Dedifferentiated amniotic fluid mesenchymal stem cell (primary cell): ENCODE data around the gene ZC3H18.

Experiments
- DNase-seq: peaks from one replicate; pipeline ENCODE4 v3.0.0-alpha.2; 2016; ENCODE audit errors: extremely low spot score

ZC3H18 gene

DNA sequence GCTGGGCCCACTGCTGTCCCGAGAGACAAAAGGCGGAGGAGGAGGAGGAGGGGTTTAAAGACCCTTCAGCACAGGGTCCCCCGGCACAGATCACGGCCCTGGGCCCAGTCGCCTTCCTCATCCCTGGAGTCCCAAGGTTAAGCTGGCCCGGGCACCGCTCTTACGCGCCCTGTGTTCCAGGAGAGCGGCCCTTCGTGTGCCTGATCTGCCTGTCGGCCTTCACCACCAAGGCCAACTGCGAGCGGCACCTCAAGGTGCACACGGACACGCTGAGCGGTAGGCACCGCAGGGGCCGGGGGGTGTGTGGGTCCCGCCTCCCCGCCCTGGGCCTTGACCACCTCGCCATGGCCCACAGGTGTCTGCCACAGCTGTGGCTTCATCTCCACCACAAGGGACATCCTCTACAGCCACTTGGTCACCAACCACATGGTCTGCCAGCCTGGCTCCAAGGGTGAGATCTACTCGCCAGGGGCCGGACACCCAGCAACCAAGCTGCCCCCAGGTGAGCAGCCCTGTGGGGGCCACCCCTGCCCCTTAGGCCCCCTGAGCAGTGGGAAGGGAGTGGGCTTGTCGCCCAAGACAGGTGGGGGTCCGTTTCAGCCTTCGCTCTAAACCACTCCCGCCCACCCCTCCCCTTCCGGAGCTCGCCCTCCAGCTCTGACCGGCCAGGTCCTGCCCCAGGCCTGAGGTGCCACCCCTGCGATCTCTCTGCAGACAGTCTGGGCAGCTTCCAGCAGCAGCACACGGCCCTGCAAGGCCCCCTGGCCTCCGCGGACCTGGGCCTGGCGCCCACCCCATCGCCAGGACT lies 37.6 kb upstream of the ZC3H18 start:
- no peak for DNase-seq

DNA sequence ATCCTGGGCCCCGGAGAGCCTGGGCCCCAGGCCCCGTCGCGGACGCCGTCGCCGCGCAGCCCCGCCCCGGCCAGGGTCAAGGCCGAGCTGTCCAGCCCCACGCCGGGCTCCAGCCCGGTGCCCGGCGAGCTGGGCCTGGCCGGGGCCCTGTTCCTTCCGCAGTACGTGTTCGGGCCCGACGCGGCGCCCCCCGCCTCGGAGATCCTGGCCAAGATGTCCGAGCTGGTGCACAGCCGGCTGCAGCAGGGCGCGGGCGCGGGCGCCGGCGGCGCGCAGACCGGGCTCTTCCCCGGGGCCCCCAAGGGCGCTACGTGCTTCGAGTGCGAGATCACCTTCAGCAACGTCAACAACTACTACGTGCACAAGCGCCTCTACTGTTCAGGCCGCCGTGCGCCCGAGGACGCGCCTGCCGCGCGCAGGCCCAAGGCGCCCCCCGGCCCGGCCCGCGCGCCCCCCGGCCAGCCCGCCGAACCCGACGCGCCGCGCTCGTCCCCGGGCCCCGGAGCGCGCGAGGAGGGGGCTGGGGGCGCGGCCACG lies 36.8 kb upstream of the ZC3H18 start:
- peak; percentile 33 for DNase-seq

DNA sequence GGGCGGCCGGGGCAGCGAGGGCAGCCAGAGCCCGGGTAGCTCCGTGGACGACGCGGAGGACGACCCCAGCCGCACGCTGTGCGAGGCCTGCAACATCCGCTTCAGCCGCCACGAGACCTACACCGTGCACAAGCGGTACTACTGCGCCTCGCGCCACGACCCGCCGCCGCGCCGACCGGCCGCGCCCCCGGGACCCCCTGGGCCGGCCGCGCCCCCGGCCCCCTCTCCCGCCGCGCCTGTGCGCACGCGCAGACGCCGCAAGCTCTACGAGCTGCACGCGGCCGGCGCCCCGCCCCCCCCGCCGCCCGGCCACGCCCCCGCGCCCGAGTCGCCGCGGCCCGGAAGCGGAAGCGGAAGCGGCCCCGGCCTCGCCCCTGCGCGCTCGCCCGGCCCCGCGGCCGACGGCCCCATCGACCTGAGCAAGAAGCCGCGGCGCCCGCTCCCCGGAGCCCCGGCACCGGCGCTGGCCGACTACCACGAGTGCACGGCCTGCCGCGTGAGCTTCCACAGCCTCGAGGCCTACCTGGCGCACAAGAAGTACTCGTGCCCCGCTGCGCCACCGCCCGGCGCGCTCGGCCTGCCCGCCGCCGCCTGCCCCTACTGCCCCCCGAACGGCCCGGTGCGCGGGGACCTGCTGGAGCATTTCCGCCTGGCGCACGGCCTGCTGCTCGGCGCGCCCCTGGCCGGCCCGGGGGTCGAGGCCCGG lies 36.1 kb upstream of the ZC3H18 start:
- peak; percentile 44 for DNase-seq

DNA sequence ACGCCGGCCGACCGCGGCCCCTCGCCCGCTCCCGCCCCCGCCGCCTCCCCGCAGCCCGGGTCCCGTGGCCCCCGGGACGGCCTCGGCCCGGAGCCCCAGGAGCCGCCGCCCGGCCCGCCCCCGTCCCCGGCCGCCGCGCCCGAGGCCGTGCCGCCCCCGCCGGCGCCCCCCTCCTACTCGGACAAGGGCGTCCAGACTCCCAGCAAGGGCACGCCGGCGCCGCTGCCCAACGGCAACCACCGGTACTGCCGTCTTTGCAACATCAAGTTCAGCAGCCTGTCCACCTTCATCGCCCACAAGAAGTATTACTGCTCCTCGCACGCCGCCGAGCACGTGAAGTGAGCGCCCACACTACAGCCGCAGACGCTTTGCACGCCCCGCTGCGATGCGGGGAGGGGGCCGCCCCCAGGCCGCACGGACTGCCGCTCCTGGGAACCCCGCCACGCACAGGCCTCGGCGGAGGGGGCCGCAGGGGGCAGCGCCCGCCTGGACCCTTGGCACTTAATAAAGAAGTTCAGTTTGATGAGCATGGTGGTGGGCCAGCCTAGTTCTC lies 35.5 kb upstream of the ZC3H18 start:
- DNase-seq = peak; percentile 21

DNA sequence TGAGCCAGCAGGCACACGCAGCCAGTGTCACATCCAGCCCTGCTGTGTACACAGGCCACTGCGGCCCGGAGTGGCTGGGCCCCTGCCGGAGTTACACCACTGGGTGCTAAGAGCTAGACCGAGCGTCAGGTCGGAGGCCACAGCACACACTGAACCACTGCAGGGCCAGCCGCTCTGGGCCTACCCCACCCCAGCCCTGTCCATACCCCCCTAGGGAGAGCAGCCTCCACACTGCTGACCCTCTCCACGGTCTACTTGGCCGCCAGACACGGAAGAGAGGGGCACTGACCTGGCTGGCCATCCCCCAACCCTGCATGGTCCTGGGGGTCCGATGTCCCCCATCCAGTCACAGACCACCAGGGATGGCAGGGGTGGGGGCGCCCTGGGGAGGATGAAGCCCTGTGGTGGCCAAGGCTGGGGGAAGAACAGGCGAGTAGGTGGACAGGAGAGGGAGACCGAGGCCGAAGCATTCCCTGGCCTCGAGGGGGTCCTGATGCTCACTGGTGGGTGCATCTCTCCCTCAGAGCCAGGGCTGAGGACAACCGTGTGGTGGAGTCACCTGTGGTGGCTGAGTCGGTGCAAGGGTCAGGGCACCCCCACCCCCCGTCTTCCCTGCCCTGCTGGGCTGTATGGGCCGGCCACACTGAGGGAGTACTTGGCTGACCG lies 34.9 kb upstream of the ZC3H18 start:
- no peak for DNase-seq

DNA sequence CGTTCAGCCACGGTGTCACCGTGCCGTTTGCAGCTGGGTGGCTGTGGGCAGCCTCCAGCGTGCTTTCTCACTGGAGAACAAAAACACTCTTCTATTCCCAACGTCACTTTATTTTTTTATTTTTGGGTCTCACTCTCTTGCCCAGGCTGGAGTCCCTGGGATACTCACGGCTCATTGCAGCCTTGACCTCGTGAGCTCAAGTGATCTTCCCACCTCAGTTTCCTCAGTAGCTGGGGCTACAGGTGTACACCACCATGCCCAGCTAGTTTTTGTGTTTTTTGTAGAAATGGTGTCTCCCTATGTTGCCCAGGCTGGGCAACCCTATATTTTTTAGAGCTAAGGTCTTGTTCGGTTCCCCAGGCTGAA lies 34.4 kb upstream of the ZC3H18 start:
- DNase-seq = no peak

DNA sequence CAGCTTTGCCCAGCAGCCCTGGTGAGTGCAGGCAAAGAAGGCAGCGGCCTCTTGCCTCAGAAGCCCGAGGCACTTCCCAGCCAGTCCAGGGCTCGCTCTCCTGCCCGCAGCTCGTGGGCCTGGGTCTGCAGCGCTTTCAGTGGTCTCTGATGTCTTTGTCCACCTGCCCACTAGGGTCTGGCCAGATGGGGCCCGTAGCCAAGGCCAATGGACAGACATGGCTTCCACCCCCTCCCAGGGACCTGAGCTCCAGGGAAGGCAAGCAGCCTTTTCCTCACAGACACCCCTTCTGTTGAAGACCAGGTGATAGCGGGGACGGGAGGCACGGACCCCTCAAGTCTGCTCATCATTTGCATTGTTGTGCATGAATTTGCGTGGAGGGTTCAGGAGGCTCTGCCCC lies 33.7 kb upstream of the ZC3H18 start:
- DNase-seq = no peak

DNA sequence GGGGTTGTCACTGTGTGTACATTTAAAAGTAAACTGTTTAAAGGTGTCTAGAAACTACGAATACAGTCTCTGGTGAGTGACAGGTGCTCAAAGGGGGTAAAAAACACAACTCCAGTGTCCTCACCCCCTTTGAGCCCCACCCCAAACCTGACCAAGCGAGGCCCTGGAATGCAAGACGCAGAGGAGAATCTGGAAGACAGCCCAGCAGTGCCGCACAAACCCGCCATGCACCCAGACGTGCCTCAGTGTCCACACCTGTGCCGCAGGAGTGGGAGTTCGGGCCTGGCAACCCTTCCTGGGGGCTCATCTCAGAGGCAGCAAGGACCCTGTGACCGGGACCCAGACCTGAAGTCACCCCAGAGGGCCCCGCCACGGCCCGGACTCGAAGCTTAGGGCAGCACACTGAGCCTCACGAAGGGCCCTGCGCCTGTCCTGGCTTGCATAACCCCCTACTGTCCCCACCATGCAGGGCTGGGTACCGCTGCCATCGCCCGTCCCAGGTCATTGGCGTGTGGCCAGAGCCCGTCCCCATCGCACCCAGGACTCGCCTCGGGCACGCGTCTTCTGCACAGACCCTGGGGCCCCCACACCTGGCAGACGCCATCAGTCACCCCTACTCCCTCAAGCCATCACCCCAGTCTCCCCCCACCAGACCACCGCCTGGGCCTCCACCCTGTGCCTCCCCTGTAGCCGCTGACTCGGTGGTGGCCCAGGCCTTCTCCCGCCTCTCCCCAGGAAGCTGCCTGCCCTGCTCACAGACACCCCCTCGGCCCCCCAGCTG lies 33.0 kb upstream of the ZC3H18 start:
- no peak for DNase-seq

DNA sequence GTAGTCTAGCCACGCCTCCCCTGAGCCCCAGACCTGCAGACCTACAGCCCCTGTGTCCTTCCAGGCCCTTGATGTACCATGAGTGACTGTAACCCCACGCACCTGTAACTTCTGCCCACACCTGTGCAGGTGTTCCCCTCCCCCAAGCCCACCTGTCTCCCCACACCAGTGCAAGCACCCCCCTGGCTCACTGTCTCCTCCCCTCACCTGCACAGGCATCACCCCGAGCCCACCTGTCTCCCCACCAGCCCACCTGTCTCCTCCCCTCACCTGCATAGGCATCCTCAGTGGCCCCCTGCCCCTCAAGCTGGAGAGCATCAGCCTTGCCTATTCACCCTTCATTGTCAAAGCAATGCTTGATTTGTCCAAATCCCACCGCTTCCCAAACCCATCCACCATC lies 32.3 kb upstream of the ZC3H18 start:
- no peak for DNase-seq

DNA sequence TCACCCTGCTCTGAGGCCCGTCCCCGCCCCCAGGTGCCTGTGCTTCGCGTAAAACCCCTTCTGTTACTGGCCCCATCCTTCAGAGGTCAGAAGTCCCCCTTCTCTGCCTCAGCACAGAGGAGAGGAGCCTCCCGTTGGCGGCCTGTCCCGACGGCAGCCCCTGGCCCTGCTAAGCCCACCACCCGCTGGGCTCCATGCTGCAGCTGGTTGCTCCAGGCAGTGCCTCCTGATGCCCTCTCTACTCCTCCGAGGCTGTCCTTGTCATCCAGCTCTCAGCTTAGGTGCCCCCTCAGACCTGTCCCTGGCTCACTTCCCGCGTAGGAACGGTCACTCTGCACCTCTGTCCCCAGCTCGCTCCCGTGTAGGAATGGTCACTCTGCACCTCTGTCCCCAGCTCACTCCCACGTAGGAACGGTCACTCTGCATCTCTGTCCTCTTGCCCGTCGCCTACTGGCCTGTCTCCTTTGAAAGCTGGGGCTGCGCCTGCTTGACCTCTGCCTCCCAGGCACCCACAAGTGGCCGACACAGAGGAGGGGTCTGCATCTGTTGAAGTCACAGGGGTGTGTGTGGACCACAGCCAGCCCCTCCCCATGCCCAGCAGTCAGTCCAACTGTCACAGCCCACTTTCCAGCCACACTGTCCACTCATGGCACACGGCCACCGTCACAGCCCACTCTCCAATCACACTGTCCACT lies 31.7 kb upstream of the ZC3H18 start:
- DNase-seq = no peak

DNA sequence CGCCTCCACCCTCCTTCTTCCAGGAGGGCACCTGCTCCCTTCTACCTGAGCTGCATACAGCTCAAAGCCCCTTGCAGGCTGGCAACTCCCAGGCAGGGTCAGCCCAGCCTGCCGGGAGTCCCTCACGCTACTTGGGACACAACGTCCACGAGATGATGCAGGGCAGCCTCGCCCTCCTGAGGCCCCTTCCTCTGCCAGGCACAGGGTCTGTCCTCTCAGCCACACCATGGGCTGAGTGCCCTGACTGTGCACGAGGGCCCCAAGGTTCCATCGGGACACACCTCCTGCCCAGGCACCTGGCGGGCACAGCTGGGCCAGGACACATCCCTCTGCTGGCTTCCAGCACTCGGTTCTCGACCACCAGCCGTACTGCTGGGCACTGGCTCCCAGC lies 30.9 kb upstream of the ZC3H18 start:
- no peak for DNase-seq

DNA sequence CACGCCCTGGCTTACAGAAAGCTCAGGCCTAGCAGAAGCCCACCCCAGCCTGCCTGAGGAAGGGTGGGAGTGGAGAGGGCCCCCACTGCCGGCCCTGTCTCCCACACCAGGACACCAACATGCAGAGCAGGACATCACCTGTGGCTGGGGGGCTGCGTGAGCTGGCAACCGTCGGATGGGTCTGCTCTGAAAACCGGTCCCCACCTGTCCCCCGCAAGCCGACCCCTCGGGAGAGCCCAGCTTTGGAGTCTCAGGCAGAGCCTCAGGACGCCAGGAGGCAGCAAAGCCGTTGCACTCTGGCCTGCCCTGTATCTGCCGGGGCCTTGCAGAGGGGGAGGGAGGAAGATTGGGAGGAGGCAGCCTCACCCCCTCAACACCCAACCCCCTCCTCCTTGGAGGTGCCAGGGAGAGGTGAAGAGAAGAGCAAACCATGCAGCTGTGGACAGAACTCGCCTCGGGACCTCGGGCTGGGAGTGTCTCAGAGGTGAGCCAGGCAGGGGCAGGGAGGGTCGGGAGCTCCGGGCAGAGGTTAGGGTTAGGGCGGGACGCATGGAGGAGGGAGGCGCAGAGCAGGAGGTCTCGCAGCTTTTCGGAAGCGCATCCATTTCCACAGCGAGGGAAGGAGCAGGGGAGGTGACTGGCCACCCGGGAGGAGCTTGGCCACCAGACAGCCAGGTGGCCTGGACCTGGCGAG lies 30.4 kb upstream of the ZC3H18 start:
- DNase-seq = no peak

DNA sequence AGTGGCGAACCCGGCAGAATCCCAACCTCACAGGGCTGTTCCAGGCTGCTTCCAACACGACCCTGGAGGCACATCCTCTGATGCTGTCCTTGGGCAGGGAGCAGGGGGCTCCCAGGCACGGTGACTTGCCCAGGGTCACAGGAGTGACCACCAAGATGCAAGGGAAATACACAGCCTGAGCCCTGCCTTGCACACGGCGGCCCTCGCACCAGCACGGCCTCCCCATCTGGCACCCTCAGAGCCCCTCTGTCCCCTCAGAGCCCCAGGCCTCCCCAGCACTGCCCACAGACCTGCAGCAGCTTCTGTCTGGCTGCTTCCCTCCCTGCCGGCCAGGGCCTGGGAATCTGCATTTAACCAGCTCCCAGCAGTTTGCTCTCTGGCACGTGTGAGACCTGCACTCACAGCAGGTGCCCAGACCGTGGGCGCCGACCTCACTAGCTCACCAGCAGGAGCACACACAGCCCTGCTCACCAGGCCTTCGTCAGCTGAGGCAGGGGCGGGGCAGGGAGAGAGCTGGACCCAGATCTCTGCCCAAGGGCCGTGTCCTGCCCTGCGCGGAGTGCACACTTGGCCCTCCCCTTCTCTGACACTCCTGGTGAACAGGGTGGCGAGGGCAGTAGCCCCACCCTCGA lies 29.7 kb upstream of the ZC3H18 start:
- DNase-seq = no peak

DNA sequence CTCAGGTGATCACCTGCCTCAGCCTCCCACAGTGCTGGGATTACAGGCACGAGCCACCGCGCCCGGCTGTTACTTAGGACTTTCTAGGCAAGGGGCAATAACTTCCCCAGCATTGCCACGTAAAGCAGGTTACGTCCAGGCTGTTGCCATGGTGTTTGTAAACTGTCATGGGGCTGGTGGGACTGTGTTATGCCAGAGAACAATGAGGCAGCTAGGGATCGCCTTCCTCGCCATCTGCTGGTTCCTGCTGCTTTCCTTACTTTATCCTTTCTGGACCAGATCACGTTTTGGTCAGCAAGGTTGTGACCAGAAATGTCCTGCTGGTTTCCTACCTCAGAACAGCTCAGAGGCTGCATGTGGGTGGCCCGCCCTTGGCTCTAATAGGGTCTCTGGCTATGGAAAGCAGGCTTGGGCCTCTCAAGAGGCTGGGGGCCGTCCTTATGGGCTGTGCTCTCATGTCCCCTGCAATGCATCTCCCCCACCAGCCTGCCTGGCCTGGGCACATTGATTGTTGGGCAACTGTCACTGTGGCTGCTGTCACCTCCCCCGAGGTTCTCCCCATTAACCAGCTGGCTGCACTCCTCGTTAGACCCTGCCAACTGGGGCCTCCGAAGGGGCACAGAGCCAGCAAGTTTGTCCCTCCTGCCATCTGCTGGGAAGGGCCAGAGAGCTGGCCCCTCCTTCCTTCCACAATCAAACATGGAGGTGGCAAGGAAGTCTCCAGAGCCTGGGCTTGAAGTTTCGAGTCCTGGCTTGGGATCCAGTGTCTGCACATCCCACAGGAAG lies 28.2 kb upstream of the ZC3H18 start:
- DNase-seq = no peak

DNA sequence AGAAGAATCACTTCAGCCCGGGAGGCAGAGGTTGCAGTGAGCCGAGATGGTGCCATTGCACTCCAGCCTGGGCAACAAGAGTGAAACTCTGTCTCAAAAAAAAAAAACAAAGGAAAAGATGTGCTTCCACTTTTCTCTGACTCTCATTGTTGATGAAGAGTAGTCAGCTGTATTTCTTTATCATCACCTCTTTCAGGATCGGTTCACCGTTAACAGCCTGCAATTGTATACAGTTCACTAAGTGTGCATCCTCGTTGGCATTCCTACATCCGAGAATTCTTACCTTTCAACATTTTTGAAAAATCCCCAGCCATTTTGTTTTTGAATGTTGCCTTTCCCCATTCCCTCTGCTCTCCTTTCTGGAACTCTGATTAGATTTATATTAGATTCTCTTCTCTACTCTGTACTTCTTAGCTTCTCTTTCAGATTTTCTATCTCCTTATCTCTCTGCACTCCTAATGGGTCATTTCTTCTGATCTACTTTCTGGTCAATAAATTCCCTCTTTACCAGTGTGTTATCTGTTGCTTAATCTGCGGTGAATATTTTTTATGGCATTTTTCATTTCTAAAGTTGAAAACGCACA lies 26.9 kb upstream of the ZC3H18 start:
- DNase-seq = no peak

DNA sequence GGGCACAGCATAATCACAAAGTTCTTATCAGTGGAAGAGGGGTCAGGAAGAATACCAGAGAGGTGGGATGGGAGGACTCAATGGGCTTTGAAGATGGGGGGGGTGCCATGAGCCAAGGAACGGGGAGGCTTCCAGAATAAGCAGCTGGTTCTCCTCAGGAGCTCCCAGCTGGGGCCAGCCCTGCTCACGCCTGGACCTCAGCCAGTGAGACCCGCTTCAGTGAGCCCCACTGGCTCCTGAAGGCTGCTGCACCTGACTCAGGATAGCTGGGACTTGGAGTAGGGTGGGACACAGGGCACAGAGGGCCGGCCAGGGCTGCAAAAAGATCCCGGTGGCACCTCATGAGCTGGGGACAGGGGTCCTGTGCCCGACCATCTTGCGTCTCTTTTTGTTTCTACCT lies 24.4 kb upstream of the ZC3H18 start:
- DNase-seq = no peak

DNA sequence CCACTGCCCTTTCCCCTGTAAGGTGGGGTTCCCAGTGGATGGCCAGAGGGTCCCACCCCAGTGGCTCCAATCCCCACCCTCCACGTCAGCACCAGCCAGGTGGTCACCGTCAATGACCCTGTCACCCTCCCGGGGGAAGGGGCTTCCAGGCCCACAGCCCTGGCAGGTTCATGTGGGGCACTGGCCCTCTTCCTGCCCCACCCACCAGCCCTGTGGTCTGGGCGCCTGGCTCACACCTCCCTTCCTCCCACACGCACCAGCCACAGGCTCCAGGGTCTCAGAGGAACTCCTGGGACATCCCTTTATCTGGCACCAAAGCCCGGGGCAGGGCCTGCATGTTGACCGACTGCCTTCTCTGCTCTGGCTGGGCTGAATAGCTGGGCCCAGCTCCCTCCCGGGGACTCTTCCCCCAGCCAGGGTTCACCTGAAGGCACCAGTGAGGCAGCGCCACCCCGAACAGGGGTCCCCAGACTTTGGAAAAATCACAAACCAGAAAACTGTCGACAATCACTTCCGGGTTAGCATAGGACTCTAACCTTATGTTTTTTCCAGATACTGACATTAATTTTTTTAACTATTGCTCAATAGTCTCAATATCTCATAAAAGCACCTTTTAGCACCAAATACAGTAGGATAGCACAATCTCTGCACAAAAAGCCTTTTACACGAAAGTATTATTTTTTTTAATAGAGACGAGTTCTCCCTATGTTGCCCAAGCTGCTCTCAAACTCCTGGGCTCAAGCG lies 21.9 kb upstream of the ZC3H18 start:
- DNase-seq = no peak

DNA sequence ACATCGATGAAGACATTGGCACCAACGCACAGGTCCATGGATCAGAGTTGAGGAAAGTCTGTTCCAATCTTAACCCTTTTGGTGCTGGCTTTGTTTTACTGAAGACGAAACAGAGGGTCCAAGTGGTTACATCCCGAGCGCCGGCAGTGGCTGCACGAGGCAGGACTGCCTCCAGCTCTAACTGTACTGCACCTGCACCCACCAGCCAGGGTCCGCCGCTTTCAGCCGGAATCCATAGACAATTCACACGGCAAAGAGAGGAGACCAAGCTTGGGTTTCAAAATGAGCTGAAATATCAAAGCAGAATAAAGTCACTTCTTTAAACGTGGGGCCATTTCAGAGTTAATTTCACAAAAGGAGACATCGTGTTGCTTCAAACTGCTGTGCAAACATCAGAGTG lies 21.2 kb upstream of the ZC3H18 start:
- no peak for DNase-seq
